H1 (cell line): Measurements from ENCODE around the gene TVP23A. TPM values are rescaled to one million over a fixed set of nuclear protein-coding genes. Genes with fewer than 3 reads are reported as not detected.

Experiments
- CTCF ChIA-PET: fragments of 300-600 bp; sonication (Branson Sonifier 250); formaldehyde crosslinking; loops from one replicate; lab custom pipeline; 2021; ENCODE audit not compliant: partially characterized antibody; lab: Charles Lee
- POLR2A ChIA-PET: fragments of 300-600 bp; sonication (Branson Sonifier 250); formaldehyde crosslinking; loops from one replicate; lab custom pipeline; 2021; ENCODE audit warnings: inconsistent platforms; ENCODE audit not compliant: partially characterized antibody; lab: Charles Lee
- DNase-seq, 2 experiments: peaks; one replicate each; pipeline versions ENCODE4 v3.0.0 to v3.0.0-alpha.2; 2010 to 2022; ENCODE audit warnings: low spot score in 2 of 2, low read depth in 1 of 2, mixed read lengths in 1 of 2
- FAIRE-seq: peaks from 2 replicates; lab custom pipeline; 2011; peaks lifted over from hg19 to GRCh38; lab: Jason Lieb, UNC
- H2AFZ ChIP-seq: 2 replicates; pipeline ENCODE4 v1.8.1; 2012; ENCODE audit warnings: low read length, inconsistent platforms
- H2AK5ac ChIP-seq: 2 replicates; pipeline ENCODE4 v1.6.1; 2013; ENCODE audit warnings: low read depth, low read length
- H2BK120ac ChIP-seq: replicated peaks from 2 replicates; pipeline ENCODE3; 2013; ENCODE audit warnings: low read depth, low read length, inconsistent platforms
- H2BK12ac ChIP-seq: 2 replicates; pipeline ENCODE4 v1.6.1; 2013; ENCODE audit warnings: low read depth, low read length
- H2BK15ac ChIP-seq: 2 replicates; pipeline ENCODE4 v1.6.1; 2013; ENCODE audit warnings: low read length
- H2BK20ac ChIP-seq: 2 replicates; pipeline ENCODE4 v1.6.1; 2013; ENCODE audit warnings: low read length
- H2BK5ac ChIP-seq: 2 replicates; pipeline ENCODE4 v1.6.1; 2013; ENCODE audit warnings: low read depth, low read length
- H3K14ac ChIP-seq: 2 replicates; pipeline ENCODE4 v1.6.1; 2013; ENCODE audit warnings: inconsistent platforms; ENCODE audit not compliant: insufficient read length
- H3K18ac ChIP-seq: 2 replicates; pipeline ENCODE4 v1.6.1; 2013; ENCODE audit warnings: low read length; ENCODE audit errors: extremely low read depth
- H3K23ac ChIP-seq: 2 replicates; pipeline ENCODE4 v1.6.1; 2013; ENCODE audit warnings: inconsistent platforms; ENCODE audit not compliant: insufficient read length
- H3K23me2 ChIP-seq: 2 replicates; pipeline ENCODE4 v1.6.1; 2013; ENCODE audit warnings: low read depth, low read length
- H3K27ac ChIP-seq: 2 replicates; pipeline ENCODE4 v1.6.1; 2011; ENCODE audit warnings: low read depth, low read length, inconsistent platforms
- H3K27me3 ChIP-seq, 4 experiments: replicated peaks in 1 of 4; 1 replicate in 1 of 4; 2 replicates in 3 of 4; pipeline versions ENCODE4 v1.6.1 to v1.8.1; 2011 to 2013; ENCODE audit warnings: low read length in 3 of 4, mild to moderate bottlenecking in 3 of 4, inconsistent platforms in 2 of 4, mixed read lengths in 2 of 4, moderate library complexity in 1 of 4; ENCODE audit not compliant: control insufficient read depth in 3 of 4, insufficient read depth in 3 of 4; ENCODE audit errors: extremely low read depth in 1 of 4
- H3K36me3 ChIP-seq, 4 experiments: 2 replicates each; pipeline versions ENCODE4 v1.6.1 to v1.8.1; 2011 to 2013; ENCODE audit warnings: mild to moderate bottlenecking in 4 of 4, low read length in 3 of 4, moderate library complexity in 2 of 4, control low read depth in 1 of 4, inconsistent platforms in 1 of 4; ENCODE audit not compliant: insufficient read depth in 4 of 4, control insufficient read depth in 2 of 4
- H3K4ac ChIP-seq: replicated peaks from 2 replicates; pipeline ENCODE3; 2013; ENCODE audit warnings: low read length, low read depth, mixed read lengths, inconsistent platforms; ENCODE audit not compliant: insufficient read length
- H3K4me1 ChIP-seq, 4 experiments: replicated peaks in 1 of 4; 1 replicate in 1 of 4; 2 replicates in 3 of 4; pipeline versions ENCODE4 v1.6.1 to v1.8.1; 2011 to 2013; ENCODE audit warnings: low read length in 3 of 4, inconsistent platforms in 2 of 4, mixed read lengths in 1 of 4; ENCODE audit not compliant: insufficient read depth in 4 of 4, control insufficient read depth in 3 of 4
- H3K4me2 ChIP-seq, 2 experiments: 2 replicates each; pipeline versions ENCODE4 v1.6.1 to v1.8.1; 2011 to 2013; ENCODE audit warnings: low read depth in 2 of 2, low read length in 2 of 2, control low read depth in 1 of 2, inconsistent platforms in 1 of 2, mild to moderate bottlenecking in 1 of 2; ENCODE audit not compliant: insufficient read depth in 1 of 2
- H3K4me3 ChIP-seq, 4 experiments: fragments of 200-600, 300-600 bp in 1 of 4; sonication (generic), shearing (Covaris generic), sonication (Bioruptor Twin) in 1 of 4; 2 replicates each; pipeline versions ENCODE4 v1.5.1 to v1.8.1; 2011 to 2016; ENCODE audit warnings: low read length in 4 of 4, low read depth in 3 of 4, control low read depth in 2 of 4, inconsistent platforms in 2 of 4, mild to moderate bottlenecking in 2 of 4, mixed read lengths in 1 of 4, moderate library complexity in 1 of 4; ENCODE audit not compliant: insufficient read depth in 2 of 4; ENCODE audit errors: extremely low read depth in 1 of 4
- H3K56ac ChIP-seq: replicated peaks from 2 replicates; pipeline ENCODE3; 2013; ENCODE audit warnings: low read depth, mild to moderate bottlenecking, mixed read lengths, low read length, inconsistent platforms; ENCODE audit not compliant: insufficient read length
- H3K79me1 ChIP-seq: 2 replicates; pipeline ENCODE4 v1.6.1; 2013; ENCODE audit warnings: low read depth, low read length, control low read depth
- H3K79me2 ChIP-seq, 2 experiments: 2 replicates each; pipeline versions ENCODE4 v1.6.1 to v1.8.1; 2012 to 2013; ENCODE audit warnings: low read length in 2 of 2, mild to moderate bottlenecking in 2 of 2, inconsistent platforms in 1 of 2; ENCODE audit not compliant: insufficient read depth in 2 of 2, control insufficient read depth in 1 of 2
- H3K9ac ChIP-seq, 4 experiments: replicated peaks in 1 of 4; 1 replicate in 1 of 4; 2 replicates in 3 of 4; pipeline versions ENCODE4 v1.6.1 to v1.8.1; 2011 to 2013; ENCODE audit warnings: low read depth in 3 of 4, low read length in 3 of 4, control low read depth in 2 of 4, mild to moderate bottlenecking in 2 of 4, moderate library complexity in 2 of 4, inconsistent platforms in 1 of 4; ENCODE audit errors: extremely low read depth in 1 of 4
- H3K9me3 ChIP-seq, 2 experiments: 2 replicates each; pipeline versions ENCODE4 v1.6.1 to v1.8.1; 2012 to 2013; ENCODE audit warnings: mild to moderate bottlenecking in 2 of 2, moderate library complexity in 2 of 2, control low read depth in 1 of 2, inconsistent platforms in 1 of 2, low read depth in 1 of 2, low read length in 1 of 2, mixed read lengths in 1 of 2; ENCODE audit not compliant: insufficient read depth in 2 of 2
- H4K20me1 ChIP-seq, 2 experiments: replicated peaks in 1 of 2; 2 replicates each; pipeline versions ENCODE3 to v1.8.1; 2011 to 2013; ENCODE audit warnings: inconsistent platforms in 2 of 2, low read length in 2 of 2, mild to moderate bottlenecking in 1 of 2; ENCODE audit not compliant: insufficient read depth in 2 of 2, control insufficient read depth in 1 of 2
- H4K5ac ChIP-seq: 2 replicates; pipeline ENCODE4 v1.6.1; 2013; ENCODE audit warnings: low read length, low read depth, mixed read lengths, inconsistent platforms; ENCODE audit not compliant: insufficient read length
- H4K8ac ChIP-seq: 2 replicates; pipeline ENCODE4 v1.8.0; 2013; ENCODE audit warnings: mild to moderate bottlenecking, moderate library complexity, low read length, inconsistent platforms; ENCODE audit not compliant: insufficient read depth; ENCODE audit errors: extremely low read depth
- H4K91ac ChIP-seq: replicated peaks from 2 replicates; pipeline ENCODE3; 2013; ENCODE audit warnings: low read length, mixed read lengths, inconsistent platforms; ENCODE audit not compliant: insufficient read length
- BRCA1 ChIP-seq: IDR thresholded peaks from 2 replicates; pipeline ENCODE4 v1.6.1; 2012; ENCODE audit warnings: low read depth, low read length, improper control_type of control experiment
- EP300 ChIP-seq, 2 experiments: IDR thresholded peaks; 1 replicate in 1 of 2; 2 replicates in 1 of 2; pipeline ENCODE4 v1.6.1; 2011 to 2012; ENCODE audit warnings: low read depth in 2 of 2, low read length in 2 of 2, mild to moderate bottlenecking in 2 of 2, borderline replicate concordance in 1 of 2, inconsistent platforms in 1 of 2, moderate library complexity in 1 of 2
- SIX5 ChIP-seq: IDR thresholded peaks from 2 replicates; pipeline ENCODE4 v1.6.1; 2011; ENCODE audit warnings: mild to moderate bottlenecking, low read depth, low read length
- TAF7 ChIP-seq: optimal IDR thresholded peaks from 2 replicates; pipeline ENCODE3; 2011; ENCODE audit warnings: low read depth, mild to moderate bottlenecking, inconsistent platforms, low read length, moderate library complexity, borderline replicate concordance
- TBP ChIP-seq: IDR thresholded peaks from 2 replicates; pipeline ENCODE4 v1.6.1; 2011; ENCODE audit warnings: low read depth, low read length, improper control_type of control experiment
- WGBS, 2 experiments: shearing (Covaris generic) in 1 of 2; methylation state at CpG; one replicate each; pipeline versions ENCODE4 v1.1.6 to v1.1.7; 2013 to 2015; ENCODE audit warnings: low lambda C conversion rate in 2 of 2, mixed read lengths in 2 of 2, inconsistent platforms in 1 of 2, low coverage in 1 of 2, missing lambda C conversion rate in 1 of 2; ENCODE audit not compliant: insufficient replicate concordance in 2 of 2, insufficient coverage in 1 of 2, insufficient read length in 1 of 2; ENCODE audit errors: extremely low coverage in 1 of 2, missing lambda C conversion rate in 1 of 2; 5-methylcytosine and 5-hydroxymethylcytosine counted together
- polyA plus RNA-seq, 7 experiments: library from polyadenylated mRNA; depleted of rRNA in 3 of 7; stranded (reverse) in 5 of 7; unstranded in 2 of 7; fragments of >200 nt in 5 of 7; fragments of 200-250 nt in 2 of 7; gene quantifications; 1 replicate in 5 of 7; 2 replicates in 1 of 7; 4 replicates in 1 of 7; pipeline versions ENCODE4 v1.2.1 to v1.2.3, GENCODE V29; 2011 to 2013; ENCODE audit warnings: missing spikeins in 2 of 7, mixed read lengths in 2 of 7
- total RNA-seq: library from RNA; stranded (reverse); fragmentation: NEBNext Ultra II Directional; extraction: Animal tissue kit (Norgen Biotek cat#: 25700); gene quantifications from 2 replicates; pipeline ENCODE4 v1.2.1, GENCODE V29; 2021

The TVP23A gene
- total and polyA plus RNA-seq, 2 of the 8 experiments (the other 6 are each of a cell fraction or from before 2014, with no cell fraction given) = 2.2 to 3.1 TPM

DNA sequence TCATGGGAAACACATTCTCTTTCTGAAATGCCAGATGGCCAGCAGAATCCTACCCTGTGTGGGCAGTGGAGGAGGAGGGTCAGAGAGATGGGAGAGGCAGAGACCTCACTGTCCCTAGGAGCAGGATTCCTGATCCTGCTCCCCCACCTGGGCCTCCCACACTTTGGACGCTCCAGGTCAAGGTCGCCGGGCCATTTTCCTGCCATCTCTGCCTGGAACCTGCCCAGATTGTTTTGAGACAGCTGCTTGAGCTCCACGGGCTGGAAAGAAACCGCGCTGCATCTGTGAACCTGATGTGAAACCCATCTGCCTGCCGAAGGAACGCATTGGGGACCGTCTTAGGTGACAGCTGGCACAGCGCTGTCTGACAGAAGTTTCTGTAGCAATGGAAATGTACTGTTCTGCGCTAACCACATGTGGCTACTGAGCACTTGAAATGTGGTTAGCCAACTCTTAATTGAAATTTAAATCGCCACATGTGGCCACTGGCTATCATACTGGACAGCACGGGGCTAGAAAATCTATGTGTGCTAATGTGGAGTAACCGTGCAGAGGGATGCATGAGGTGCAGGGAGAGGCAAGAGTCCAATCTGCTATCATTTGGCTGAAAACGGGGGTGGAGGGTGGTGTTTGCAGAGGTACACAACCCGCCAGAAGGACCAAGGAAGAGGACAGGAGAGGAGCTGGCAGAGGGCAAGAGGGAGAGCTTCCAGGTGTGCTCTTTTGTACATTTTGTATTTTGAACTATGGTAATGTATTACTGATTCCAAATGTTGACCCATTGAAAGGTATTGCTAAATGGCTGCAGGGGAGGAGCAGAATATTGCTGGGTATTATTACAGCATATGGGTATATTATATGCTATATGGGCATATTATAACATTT lies 90.3 kb downstream of the TVP23A start:
- H3K36me3 ChIP-seq = no peaks in the 10 kb centered on the region

More for the DNA sequence above, 90.3 kb downstream of the TVP23A start:
- H3K4me1 ChIP-seq = no peaks in the 10 kb centered on the region
- H3K4ac ChIP-seq = no peak overlapping the region
- H3K18ac ChIP-seq = no peak overlapping the region
- TF ChIP-seq TAF7 (no peak), BRCA1 (no peak), SIX5 (no peak), EP300 (IDR thresholded peaks at IDR 0.05; ENCODE audit: borderline replicate concordance in 1 of 2, low read depth in 2 of 2, low read length in 2 of 2) (no peak), TBP (no peak)
- no peak overlapping the region for H3K9ac ChIP-seq
- H3K14ac ChIP-seq = no peak overlapping the region
- H3K23me2 ChIP-seq = no peaks in the 10 kb centered on the region; the same call in 1 of the 2 replicates
- no peak overlapping the region for H2BK5ac ChIP-seq
- H3K79me2 ChIP-seq = no peaks in the 10 kb centered on the region
- no peak overlapping the region for H2BK20ac ChIP-seq
- no peaks in the 10 kb centered on the region; the same call in 1 of the 2 replicates for H3K79me1 ChIP-seq
- H4K8ac ChIP-seq = no peak overlapping the region
- no peak overlapping the region for H2BK15ac ChIP-seq
- H4K5ac ChIP-seq = no peak overlapping the region
- H2AK5ac ChIP-seq = no peak overlapping the region; the same call in 1 of the 2 replicates
- DNase-seq = no peak
- WGBS, 2 experiments = 79% methylated on average over 16 of the region's 16 CpGs; no CpG with 5 or more reads in 1 of the 2 experiments
- no peak overlapping the region for H3K56ac ChIP-seq
- H4K91ac ChIP-seq = no peak overlapping the region
- no peaks in the 10 kb centered on the region for H3K27me3 ChIP-seq
- POLR2A ChIA-PET = no interaction called here
- no peak overlapping the region for H3K23ac ChIP-seq
- no peak overlapping the region for H2BK12ac ChIP-seq
- H3K4me3 ChIP-seq = no peak overlapping the region
- peaks cover 1 to 4% of the 10 kb centered on the region in 2 experiments for H4K20me1 ChIP-seq
- FAIRE-seq = no peak
- H3K27ac ChIP-seq = no peak overlapping the region
- H3K9me3 ChIP-seq = no peaks in the 10 kb centered on the region
- H3K4me2 ChIP-seq = no peak overlapping the region
- H2AFZ ChIP-seq = no peak overlapping the region
- CTCF ChIA-PET = interaction anchor here (0.6 to 1.8 kb wide), 7 partner anchors 8 to 1025 kb away, joined by 3 to 11 read pairs (median 3); no protein-coding TSS in a partner anchor
- H2BK120ac ChIP-seq = no peak overlapping the region
